GM21360 (cell line): Measurements from ENCODE around the gene CHRDL2.

Experiments used
- ATAC-seq: cut with Tn5 transposase; IDR thresholded peaks from one replicate; pipeline ENCODE4 v1.9.1; 2021; ENCODE audit warnings: mild to moderate bottlenecking, moderate library complexity; ENCODE audit not compliant: unreplicated experiment

The CHRDL2 gene

GRCh38 chr11:74713686-74714085 lies 17.5 kb downstream of the CHRDL2 start:
- ATAC-seq = no peak

GRCh38 chr11:74710281-74710938 lies 20.8 kb downstream of the CHRDL2 start:
- no peak for ATAC-seq

DNA sequence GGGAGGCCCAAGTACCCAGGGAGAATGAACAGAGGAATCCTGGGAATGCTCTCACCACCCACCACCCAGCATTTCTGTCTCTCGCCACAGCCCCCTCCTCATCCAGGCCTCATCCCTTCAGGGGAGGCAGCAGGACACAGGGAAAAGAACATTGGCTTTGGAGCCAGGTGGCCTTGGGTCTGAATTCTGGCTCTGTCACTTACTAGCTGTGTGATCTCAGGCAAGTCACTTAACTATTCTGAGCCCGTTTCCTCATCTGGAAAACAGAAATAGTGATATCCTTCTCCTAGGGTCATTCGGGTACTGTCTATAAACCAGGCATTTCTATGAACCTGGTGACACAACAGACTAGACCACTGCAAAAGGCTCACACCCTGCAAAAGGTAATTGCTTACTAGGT lies 22.1 kb downstream of the CHRDL2 start:
- ATAC-seq = no peak

GRCh38 chr11:74707602-74708510 lies 23.4 kb downstream of the CHRDL2 start:
- ATAC-seq = no peak

DNA sequence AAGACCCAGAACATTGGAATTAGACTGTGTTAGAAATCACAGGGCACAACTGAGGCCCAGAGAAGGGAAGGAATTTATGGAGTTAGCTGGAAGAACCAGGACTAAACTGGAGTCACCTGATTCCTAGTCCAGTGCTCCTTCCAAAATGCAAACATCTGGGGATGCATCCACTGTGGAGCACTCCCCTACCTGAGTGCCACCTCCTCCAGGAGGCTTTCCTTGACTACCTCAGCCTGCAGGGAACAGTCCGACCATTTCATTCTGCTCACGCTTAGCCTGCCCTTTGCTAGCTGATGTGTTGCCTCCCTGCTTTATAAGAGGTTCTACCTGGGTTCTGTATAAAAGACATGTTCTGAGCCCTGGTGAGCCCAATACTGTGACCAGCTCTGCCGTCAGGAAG lies 24.0 kb downstream of the CHRDL2 start:
- ATAC-seq = no peak

DNA sequence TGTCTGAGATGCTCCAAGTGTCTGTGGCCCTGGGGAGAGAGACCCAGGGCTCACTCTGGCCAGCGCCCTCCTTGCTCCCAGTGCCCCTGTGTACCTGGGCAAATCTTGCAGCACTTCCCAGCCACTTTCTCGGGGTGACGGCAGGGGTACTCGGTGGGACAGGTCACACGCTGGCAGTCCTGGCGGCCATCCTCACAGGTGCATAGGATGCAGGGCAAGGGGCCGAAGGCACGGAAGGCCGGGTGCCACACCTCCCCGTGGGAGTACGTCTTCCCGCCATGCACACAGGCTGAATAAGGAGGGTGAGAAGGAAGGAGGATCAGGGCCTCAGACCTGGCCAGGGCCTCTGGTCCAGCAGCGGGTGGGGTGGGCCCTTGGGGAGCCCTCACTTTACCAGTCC lies 28.0 kb downstream of the CHRDL2 start:
- no peak for ATAC-seq

DNA sequence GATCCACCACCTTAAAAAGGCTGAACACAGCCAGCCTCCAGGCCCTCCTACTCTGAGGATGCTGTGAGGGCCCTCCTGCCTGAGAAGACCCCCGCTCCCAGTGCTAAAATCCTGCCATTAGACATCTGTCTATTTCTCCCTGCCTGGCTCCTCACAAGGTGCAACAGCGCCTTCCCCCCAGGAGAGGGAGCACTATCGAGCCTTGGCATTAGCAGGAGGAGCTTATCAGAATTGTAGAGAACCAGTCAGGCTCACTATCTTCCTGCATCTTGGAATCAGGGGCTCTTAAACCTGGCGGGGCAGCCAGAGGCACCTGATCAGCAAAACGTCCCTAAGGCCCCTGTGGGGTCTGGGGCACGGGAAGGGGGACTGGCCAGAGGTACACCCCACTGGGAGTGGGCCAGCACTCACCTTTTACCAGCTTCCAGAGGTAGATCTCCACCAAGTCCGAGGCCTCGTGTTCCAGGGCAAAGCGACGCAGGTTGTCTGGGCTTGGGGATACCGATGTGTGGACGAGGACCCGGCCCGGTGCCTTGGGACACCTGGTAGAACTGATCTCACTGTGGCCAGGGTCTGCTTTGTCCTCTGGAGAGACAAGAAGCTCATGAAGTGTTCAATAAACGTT lies 28.7 kb downstream of the CHRDL2 start:
- peak; percentile 48 for ATAC-seq

DNA sequence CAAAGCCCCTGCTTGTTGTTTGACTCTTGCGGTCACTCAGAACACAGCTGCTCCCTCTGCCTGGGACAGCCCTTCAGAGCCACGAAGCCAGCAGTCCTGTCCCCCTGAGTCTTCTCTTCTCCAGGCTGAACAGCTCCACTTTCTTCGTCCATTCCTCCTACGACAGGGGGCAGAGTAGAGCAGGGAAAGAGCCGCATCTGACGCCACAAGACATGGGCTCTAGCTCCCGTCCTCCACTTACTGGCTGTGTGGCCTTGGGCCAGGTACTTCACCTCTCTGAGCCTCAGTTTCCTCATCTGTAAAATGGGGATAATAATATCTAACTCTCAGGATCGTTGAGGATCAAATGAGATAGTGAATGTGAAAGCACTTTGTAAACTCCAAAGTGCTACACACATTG lies 29.9 kb downstream of the CHRDL2 start:
- ATAC-seq = no peak

DNA sequence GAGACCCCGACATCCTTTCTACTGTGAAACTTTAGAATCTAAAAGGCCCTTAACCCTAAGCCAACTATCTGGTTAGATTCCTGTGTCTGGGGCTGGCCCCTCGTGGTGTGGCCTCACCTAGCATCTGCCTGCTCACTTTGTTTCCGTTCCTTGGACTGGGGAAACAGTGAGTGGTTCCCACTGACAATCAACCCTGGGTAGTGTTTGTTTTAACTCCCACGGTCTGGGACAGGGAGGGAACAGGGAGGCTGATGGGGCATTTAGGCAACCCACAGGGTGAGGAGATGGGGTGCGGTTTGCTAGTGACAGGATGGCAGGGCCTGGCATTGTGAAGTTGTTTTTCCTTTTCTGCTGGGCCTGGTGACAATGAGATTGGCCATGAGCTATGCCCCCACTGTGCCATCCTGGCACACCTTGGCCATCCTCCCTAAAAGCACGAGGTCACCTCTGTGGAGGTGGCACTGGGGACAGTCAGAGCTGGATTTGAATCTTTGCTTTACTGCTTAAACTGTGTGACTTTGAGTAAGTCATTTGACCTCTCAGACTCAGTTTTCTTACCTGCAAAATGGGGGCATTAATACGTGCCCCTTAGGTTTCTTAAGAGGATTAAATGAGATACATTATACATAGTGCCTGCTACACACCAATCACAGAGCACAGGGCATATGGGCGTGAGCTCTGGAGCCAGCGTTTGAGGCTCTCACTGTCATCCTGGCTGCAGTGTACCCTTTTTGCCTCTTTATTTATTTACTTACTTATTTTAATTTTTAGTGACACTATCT lies 31.4 kb downstream of the CHRDL2 start:
- no peak for ATAC-seq

DNA sequence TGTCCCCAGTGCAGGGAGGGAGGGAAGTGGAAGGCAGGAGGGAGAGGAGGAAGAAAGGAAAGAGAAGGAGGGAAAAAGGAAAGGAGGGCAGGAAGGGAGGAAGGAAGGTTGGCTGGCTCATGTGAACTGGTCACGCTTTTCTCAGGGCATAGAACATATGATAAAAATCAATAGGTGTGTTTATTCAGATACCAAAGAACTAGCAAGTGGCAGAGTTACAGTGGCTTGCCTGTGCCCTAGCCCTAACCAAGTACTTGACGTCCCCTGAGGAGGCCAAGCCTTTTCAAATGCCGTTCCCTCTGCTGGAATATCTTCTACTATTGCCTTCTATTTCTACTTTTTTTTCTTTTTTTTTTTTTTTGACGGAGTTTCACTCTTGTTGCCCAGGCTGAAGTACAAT lies 33.5 kb downstream of the CHRDL2 start:
- no peak for ATAC-seq

GRCh38 chr11:74696939-74697675 lies 34.1 kb downstream of the CHRDL2 start:
- no peak for ATAC-seq

- ATAC-seq = no peak
These were observed 34.7 kb downstream of the CHRDL2 start for GRCh38 chr11:74696500-74696899.

GRCh38 chr11:74695705-74696280 lies 35.4 kb downstream of the CHRDL2 start:
- no peak for ATAC-seq

- ATAC-seq = no peak
These were observed 36.9 kb downstream of the CHRDL2 start for GRCh38 chr11:74694136-74694930.

- no peak for ATAC-seq
These were observed 37.7 kb downstream of the CHRDL2 start for GRCh38 chr11:74693531-74693930.

GRCh38 chr11:74691755-74692154 lies 39.5 kb downstream of the CHRDL2 start:
- no peak for ATAC-seq

DNA sequence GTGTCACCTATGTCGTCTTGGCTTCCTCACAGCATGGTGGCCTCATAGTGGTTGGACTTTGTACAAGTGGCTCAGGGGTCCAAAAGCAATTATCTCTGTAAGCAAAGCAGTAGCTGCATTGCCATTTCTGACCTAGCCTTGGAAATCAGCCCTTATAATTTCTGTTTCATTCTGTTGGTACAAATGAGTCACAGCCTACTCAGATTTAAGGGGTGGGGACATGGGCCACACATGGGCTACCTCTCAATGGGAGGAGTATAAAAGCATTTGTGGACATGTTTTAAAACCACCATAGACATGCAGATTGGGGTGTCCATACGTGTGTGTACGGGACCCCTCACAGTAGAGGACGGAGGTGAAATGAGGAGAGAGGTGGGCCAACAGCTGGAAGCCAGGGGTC lies 41.6 kb downstream of the CHRDL2 start:
- ATAC-seq = no peak

DNA sequence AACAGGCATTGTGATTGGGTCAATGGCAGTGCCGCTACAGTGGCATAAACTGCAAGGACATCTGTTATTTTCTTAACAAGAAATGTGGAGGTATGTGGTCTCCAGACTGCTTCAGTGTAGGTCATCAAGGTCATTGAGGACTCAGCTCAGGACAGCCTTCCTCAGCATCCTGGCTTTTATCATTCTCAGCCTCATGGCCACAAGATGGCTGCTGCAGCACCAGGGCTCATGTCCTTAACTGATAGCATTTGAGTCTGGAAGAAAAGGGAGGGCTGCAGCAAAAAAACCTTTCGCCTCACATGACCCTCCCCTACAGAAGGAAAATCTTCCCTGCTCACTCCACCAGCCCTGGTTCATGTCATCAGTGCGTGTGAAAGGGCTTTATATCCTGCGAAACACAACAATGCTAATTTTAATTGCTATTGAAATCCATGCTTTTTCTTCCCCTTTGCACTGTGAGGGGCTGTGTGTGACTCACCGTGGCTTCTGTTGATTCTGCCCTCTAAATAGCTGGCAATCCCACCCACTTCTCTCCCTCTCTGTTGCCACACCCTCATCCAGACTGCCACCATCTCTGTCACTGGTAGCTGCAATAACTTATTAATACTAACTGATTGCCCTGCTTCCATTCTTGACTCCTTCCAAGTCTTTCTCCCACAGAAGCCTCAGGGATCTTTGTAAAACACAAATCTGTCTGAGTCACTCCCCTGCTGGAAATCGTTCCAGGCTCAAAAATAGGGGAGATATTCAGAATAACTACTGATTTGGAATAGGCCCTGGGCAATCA lies 43.8 kb downstream of the CHRDL2 start:
- no peak for ATAC-seq
